Activated naive CD8-positive, alpha-beta T cell treated with anti-CD3 and anti-CD28 coated beads, Interleukin-2, amount 50 U/mL, for 24 hours (primary cell): Measurements from ENCODE around the gene INSIG2.

Experiments used
- ATAC-seq: fragments of 150-1000 bp; cut with Tn5 transposase; one replicate; pipeline ENCODE4 v1.10.0; 2021
- DNase-seq: peaks from one replicate; pipeline ENCODE4 v3.0.0; 2021
- H3K27ac Mint-ChIP-seq: one replicate; pipeline ENCODE4 v1.8.0; 2021; ENCODE audit warnings: mild to moderate bottlenecking, mixed read lengths
- H3K27me3 Mint-ChIP-seq: one replicate; pipeline ENCODE4 v1.8.0; 2021; ENCODE audit warnings: mixed read lengths
- H3K36me3 Mint-ChIP-seq: one replicate; pipeline ENCODE4 v1.8.0; 2021; ENCODE audit warnings: low read depth, mixed read lengths
- H3K4me1 Mint-ChIP-seq: one replicate; pipeline ENCODE4 v1.8.0; 2021; ENCODE audit warnings: mixed read lengths
- H3K4me3 Mint-ChIP-seq: one replicate; pipeline ENCODE4 v1.8.0; 2021; ENCODE audit warnings: mild to moderate bottlenecking, moderate library complexity, mixed read lengths
- H3K9me3 Mint-ChIP-seq: one replicate; pipeline ENCODE4 v1.8.0; 2021; ENCODE audit warnings: mixed read lengths

The INSIG2 gene

GRCh38 chr2:118103951-118104940 is 16.0 kb downstream of the INSIG2 start:
- Mint-ChIP-seq H3K9me3 (no peaks in the 10 kb centered on the region), H3K27me3 (no peaks in the 10 kb centered on the region), H3K36me3 (peaks cover 50% of the 10 kb centered on the region), H3K27ac (no peak overlapping the region), H3K4me1 (peaks cover 9% of the 10 kb centered on the region), H3K4me3 (no peak overlapping the region)
- ATAC-seq (no peak), DNase-seq (no peak)

GRCh38 chr2:118105497-118105896 is 17.2 kb downstream of the INSIG2 start:
- H3K36me3 Mint-ChIP-seq = peaks cover 53% of the 10 kb centered on the region
- no peaks in the 10 kb centered on the region for H3K27me3 Mint-ChIP-seq
- no peaks in the 10 kb centered on the region for H3K9me3 Mint-ChIP-seq
- peaks cover 9% of the 10 kb centered on the region for H3K4me1 Mint-ChIP-seq
- no peak overlapping the region for H3K27ac Mint-ChIP-seq
- DNase-seq = no peak
- H3K4me3 Mint-ChIP-seq = no peak overlapping the region
- ATAC-seq = no peak

- no peaks in the 10 kb centered on the region for H3K27me3 Mint-ChIP-seq
- no peak overlapping the region for H3K27ac Mint-ChIP-seq
- no peaks in the 10 kb centered on the region for H3K9me3 Mint-ChIP-seq
- no peak for DNase-seq
- H3K36me3 Mint-ChIP-seq = peaks cover 56% of the 10 kb centered on the region
- ATAC-seq = no peak
- peaks cover 7% of the 10 kb centered on the region for H3K4me1 Mint-ChIP-seq
- no peak overlapping the region for H3K4me3 Mint-ChIP-seq
Measured at GRCh38 chr2:118106926-118107325, 18.7 kb downstream of the INSIG2 start.

GRCh38 chr2:118110310-118110709 is 22.0 kb downstream of the INSIG2 start:
- H3K27me3 Mint-ChIP-seq = no peaks in the 10 kb centered on the region
- DNase-seq (no peak), ATAC-seq (no peak)
- no peaks in the 10 kb centered on the region for H3K9me3 Mint-ChIP-seq
- H3K4me1 Mint-ChIP-seq = peaks cover 2% of the 10 kb centered on the region
- H3K27ac Mint-ChIP-seq = no peak overlapping the region
- peaks cover 45% of the 10 kb centered on the region for H3K36me3 Mint-ChIP-seq
- no peak overlapping the region for H3K4me3 Mint-ChIP-seq

- Mint-ChIP-seq H3K27ac (no peak overlapping the region), H3K4me3 (no peak overlapping the region), H3K9me3 (no peaks in the 10 kb centered on the region), H3K36me3 (peaks cover 45% of the 10 kb centered on the region), H3K4me1 (peaks cover 2% of the 10 kb centered on the region), H3K27me3 (no peaks in the 10 kb centered on the region)
- ATAC-seq = no peak
- DNase-seq = no peak
Measured at GRCh38 chr2:118110991-118111390, 22.7 kb downstream of the INSIG2 start.

- H3K4me1 Mint-ChIP-seq = peaks cover 2% of the 10 kb centered on the region
- ATAC-seq (no peak), DNase-seq (no peak)
- H3K4me3 Mint-ChIP-seq = no peak overlapping the region
- no peak overlapping the region for H3K27ac Mint-ChIP-seq
- no peaks in the 10 kb centered on the region for H3K9me3 Mint-ChIP-seq
- H3K27me3 Mint-ChIP-seq = no peaks in the 10 kb centered on the region
- peaks cover 32% of the 10 kb centered on the region for H3K36me3 Mint-ChIP-seq
Measured at GRCh38 chr2:118112771-118113334, 24.6 kb downstream of the INSIG2 start.

GRCh38 chr2:118114863-118115262 is 26.6 kb downstream of the INSIG2 start:
- Mint-ChIP-seq H3K4me3 (no peak overlapping the region), H3K36me3 (peaks cover 18% of the 10 kb centered on the region), H3K4me1 (peaks cover 2% of the 10 kb centered on the region), H3K27ac (no peak overlapping the region), H3K27me3 (no peaks in the 10 kb centered on the region), H3K9me3 (no peaks in the 10 kb centered on the region)
- DNase-seq (no peak), ATAC-seq (no peak)

GRCh38 chr2:118115761-118116160 is 27.5 kb downstream of the INSIG2 start:
- Mint-ChIP-seq H3K4me3 (no peak overlapping the region), H3K4me1 (peaks cover 2% of the 10 kb centered on the region)
- ATAC-seq = no peak

GRCh38 chr2:118118479-118118878 is 30.2 kb downstream of the INSIG2 start:
- no peak for ATAC-seq
- H3K4me3 Mint-ChIP-seq = no peak overlapping the region
- no peak overlapping the region for H3K27ac Mint-ChIP-seq
- H3K36me3 Mint-ChIP-seq = no peaks in the 10 kb centered on the region
- no peaks in the 10 kb centered on the region for H3K27me3 Mint-ChIP-seq
- DNase-seq = no peak
- H3K4me1 Mint-ChIP-seq = peaks cover 2% of the 10 kb centered on the region
- H3K9me3 Mint-ChIP-seq = no peaks in the 10 kb centered on the region

More at GRCh38 chr2:118115761-118116160, 27.5 kb downstream of the INSIG2 start:
- no peak overlapping the region for H3K27ac Mint-ChIP-seq
- DNase-seq = no peak
- H3K36me3 Mint-ChIP-seq = peaks cover 13% of the 10 kb centered on the region
- H3K27me3 Mint-ChIP-seq = no peaks in the 10 kb centered on the region
- no peaks in the 10 kb centered on the region for H3K9me3 Mint-ChIP-seq

GRCh38 chr2:118119158-118119727 is 31.0 kb downstream of the INSIG2 start:
- no peaks in the 10 kb centered on the region for H3K9me3 Mint-ChIP-seq
- H3K4me3 Mint-ChIP-seq = no peak overlapping the region
- DNase-seq = no peak
- ATAC-seq = no peak
- H3K36me3 Mint-ChIP-seq = no peaks in the 10 kb centered on the region
- no peaks in the 10 kb centered on the region for H3K4me1 Mint-ChIP-seq
- H3K27ac Mint-ChIP-seq = no peak overlapping the region
- no peaks in the 10 kb centered on the region for H3K27me3 Mint-ChIP-seq

GRCh38 chr2:118119761-118120400 is 31.6 kb downstream of the INSIG2 start:
- ATAC-seq (no peak), DNase-seq (no peak)
- no peaks in the 10 kb centered on the region for H3K9me3 Mint-ChIP-seq
- H3K27ac Mint-ChIP-seq = no peak overlapping the region
- H3K4me3 Mint-ChIP-seq = no peak overlapping the region
- no peaks in the 10 kb centered on the region for H3K27me3 Mint-ChIP-seq
- no peaks in the 10 kb centered on the region for H3K36me3 Mint-ChIP-seq
- no peaks in the 10 kb centered on the region for H3K4me1 Mint-ChIP-seq

GRCh38 chr2:118120401-118120780 is 32.1 kb downstream of the INSIG2 start:
- ATAC-seq (no peak), DNase-seq (no peak)
- Mint-ChIP-seq H3K27me3 (no peaks in the 10 kb centered on the region), H3K27ac (no peak overlapping the region), H3K4me3 (no peak overlapping the region), H3K4me1 (no peaks in the 10 kb centered on the region), H3K9me3 (no peaks in the 10 kb centered on the region), H3K36me3 (no peaks in the 10 kb centered on the region)

GRCh38 chr2:118121101-118121500 is 32.8 kb downstream of the INSIG2 start:
- no peak for ATAC-seq
- no peaks in the 10 kb centered on the region for H3K36me3 Mint-ChIP-seq
- no peak for DNase-seq
- H3K4me3 Mint-ChIP-seq = no peak overlapping the region
- peaks cover 2% of the 10 kb centered on the region for H3K27me3 Mint-ChIP-seq
- no peaks in the 10 kb centered on the region for H3K4me1 Mint-ChIP-seq
- H3K27ac Mint-ChIP-seq = no peak overlapping the region
- no peaks in the 10 kb centered on the region for H3K9me3 Mint-ChIP-seq

GRCh38 chr2:118121986-118122524 is 33.8 kb downstream of the INSIG2 start:
- DNase-seq (no peak), ATAC-seq (no peak)
- peaks cover 10% of the 10 kb centered on the region for H3K27me3 Mint-ChIP-seq
- H3K4me3 Mint-ChIP-seq = no peak overlapping the region
- no peaks in the 10 kb centered on the region for H3K4me1 Mint-ChIP-seq
- H3K9me3 Mint-ChIP-seq = no peaks in the 10 kb centered on the region
- H3K36me3 Mint-ChIP-seq = no peaks in the 10 kb centered on the region
- no peak overlapping the region for H3K27ac Mint-ChIP-seq
